HG02759 (cell line): ENCODE data around the gene NHLRC2.

ENCODE experiments used
- ATAC-seq: cut with Tn5 transposase; IDR thresholded peaks from one replicate; pipeline ENCODE4 v1.9.1; 2021; ENCODE audit warnings: mild to moderate bottlenecking, moderate library complexity; ENCODE audit not compliant: unreplicated experiment

NHLRC2 gene

DNA sequence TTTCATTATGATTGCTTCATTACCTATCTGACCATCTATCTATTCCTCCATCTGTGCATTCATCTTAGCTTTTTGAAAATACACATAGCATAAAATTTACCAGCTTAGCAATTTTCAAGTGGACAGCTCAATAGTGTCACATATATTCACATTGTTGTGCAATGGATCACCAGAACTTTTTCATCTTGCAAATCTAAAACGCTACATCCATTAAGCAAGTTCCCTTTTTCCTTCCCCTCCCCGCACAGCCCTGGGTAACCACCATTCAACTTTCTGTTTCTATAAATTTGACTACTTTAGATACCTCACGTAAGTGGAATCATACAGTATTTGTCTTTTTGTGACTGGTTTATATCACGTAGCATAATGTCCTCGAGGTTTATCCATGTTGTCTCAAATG lies 111.2 kb downstream of the NHLRC2 start:
- ATAC-seq: no peak
